ENCODE results near the gene CYP2C19. TPM values are rescaled to one million over a fixed set of nuclear protein-coding genes. Genes with fewer than 3 reads are reported as not detected.

Gene CYP2C19
- total RNA-seq, 2 experiments from 2014 or later: not detected

GRCh38 chr10:94858005-94858404 is 95.5 kb downstream of the CYP2C19 start:
- H3K4me3 ChIP-seq (ENCODE audit: low read length): no peak overlapping the region
- Mint-ChIP-seq H3K4me1 (ENCODE audit: low read depth) (no peaks in the 10 kb centered on the region), H3K9me3 (peaks cover 4% of the 10 kb centered on the region), H3K4me3 (no peak overlapping the region), H3K27me3 (no peaks in the 10 kb centered on the region), H3K27ac (no peak overlapping the region), H3K36me3 (ENCODE audit: low read depth) (no peaks in the 10 kb centered on the region)
- H3K9me3 ChIP-seq (ENCODE audit: control insufficient read depth in 1 of 2, insufficient read depth in 1 of 2, low read length in 2 of 2): no peaks in the 10 kb centered on the region
- TF ChIP-seq CTCF (IDR thresholded peaks at IDR 0.05): no peak
- DNase-seq: no peak
- intact Hi-C loops (cut with DNase I, micrococcal nuclease): no loop called here
- POLR2A ChIA-PET: no interaction called here
- CTCF ChIA-PET: no interaction called here
- H3K36me3 ChIP-seq (ENCODE audit: insufficient read depth, low read length): no peaks in the 10 kb centered on the region
- H3K4me1 ChIP-seq (ENCODE audit: insufficient read depth, low read length): no peaks in the 10 kb centered on the region
- no peak overlapping the region for H3K27ac ChIP-seq (ENCODE audit: low read depth in 1 of 2, low read length in 2 of 2)
- no peak for ATAC-seq (ENCODE audit: poor library complexity)
- H3K27me3 ChIP-seq (ENCODE audit: control insufficient read depth in 1 of 2, insufficient read depth in 2 of 2, low read length in 2 of 2): no peaks in the 10 kb centered on the region

GRCh38 chr10:94859086-94859485 is 96.6 kb downstream of the CYP2C19 start:
- Mint-ChIP-seq H3K9me3 (peaks cover 7% of the 10 kb centered on the region), H3K27ac (no peak overlapping the region), H3K4me3 (no peak overlapping the region), H3K27me3 (no peaks in the 10 kb centered on the region), H3K4me1 (ENCODE audit: low read depth) (no peaks in the 10 kb centered on the region), H3K36me3 (ENCODE audit: low read depth) (no peaks in the 10 kb centered on the region)
- no peaks in the 10 kb centered on the region for H3K36me3 ChIP-seq (ENCODE audit: insufficient read depth, low read length)
- H3K27me3 ChIP-seq (ENCODE audit: control insufficient read depth in 1 of 2, insufficient read depth in 2 of 2, low read length in 2 of 2): no peaks in the 10 kb centered on the region
- no peaks in the 10 kb centered on the region for H3K9me3 ChIP-seq (ENCODE audit: control insufficient read depth in 1 of 2, insufficient read depth in 1 of 2, low read length in 2 of 2)
- CTCF ChIA-PET: no interaction called here
- no peak overlapping the region for H3K4me3 ChIP-seq (ENCODE audit: low read length)
- POLR2A ChIA-PET: no interaction called here
- ATAC-seq (ENCODE audit: poor library complexity) (no peak), DNase-seq (no peak)
- no peak overlapping the region for H3K27ac ChIP-seq (ENCODE audit: low read depth in 1 of 2, low read length in 2 of 2)
- intact Hi-C loops (cut with DNase I, micrococcal nuclease): no loop called here
- TF ChIP-seq CTCF (IDR thresholded peaks at IDR 0.05): no peak
- H3K4me1 ChIP-seq (ENCODE audit: insufficient read depth, low read length): no peaks in the 10 kb centered on the region

GRCh38 chr10:94878649-94879048 is 116.2 kb downstream of the CYP2C19 start:
- DNase-seq (no peak), ATAC-seq (ENCODE audit: poor library complexity) (no peak)
- no peaks in the 10 kb centered on the region for H3K36me3 Mint-ChIP-seq (ENCODE audit: low read depth)
- no peaks in the 10 kb centered on the region for H3K27me3 ChIP-seq (ENCODE audit: control insufficient read depth in 1 of 2, insufficient read depth in 2 of 2, low read length in 2 of 2)
- intact Hi-C loops (cut with DNase I, micrococcal nuclease): no loop called here
- no peak overlapping the region for H3K27ac Mint-ChIP-seq
- H3K27ac ChIP-seq (ENCODE audit: low read depth in 1 of 2, low read length in 2 of 2): no peak overlapping the region
- H3K4me1 ChIP-seq (ENCODE audit: insufficient read depth, low read length): no peaks in the 10 kb centered on the region
- H3K36me3 ChIP-seq (ENCODE audit: insufficient read depth, low read length): no peaks in the 10 kb centered on the region
- no peak overlapping the region for H3K4me3 Mint-ChIP-seq
- TF ChIP-seq CTCF (IDR thresholded peaks at IDR 0.05): no peak
- H3K4me1 Mint-ChIP-seq (ENCODE audit: low read depth): no peaks in the 10 kb centered on the region
- H3K4me3 ChIP-seq (ENCODE audit: low read length): no peak overlapping the region
- CTCF ChIA-PET: no interaction called here
- POLR2A ChIA-PET: no interaction called here
- H3K9me3 ChIP-seq (ENCODE audit: control insufficient read depth in 1 of 2, insufficient read depth in 1 of 2, low read length in 2 of 2): peaks cover 0 to 4% of the 10 kb centered on the region in 2 experiments
- H3K9me3 Mint-ChIP-seq: peaks cover 5% of the 10 kb centered on the region
- H3K27me3 Mint-ChIP-seq: no peaks in the 10 kb centered on the region

All from CD4-positive, alpha-beta T cell (primary cell).